Kidney glomerular epithelial cell (primary cell): ENCODE results near the gene R3HDM4.
"Not testable (repeated sequence)": the region's sequence is repeated elsewhere in the genome, so short reads cannot be mapped to it uniquely, and the experiment has no call there.

Source experiments
- DNase-seq: peaks from one replicate; lab custom pipeline; 2025; lab: John Stamatoyannopoulos, UW

The R3HDM4 gene

DNA sequence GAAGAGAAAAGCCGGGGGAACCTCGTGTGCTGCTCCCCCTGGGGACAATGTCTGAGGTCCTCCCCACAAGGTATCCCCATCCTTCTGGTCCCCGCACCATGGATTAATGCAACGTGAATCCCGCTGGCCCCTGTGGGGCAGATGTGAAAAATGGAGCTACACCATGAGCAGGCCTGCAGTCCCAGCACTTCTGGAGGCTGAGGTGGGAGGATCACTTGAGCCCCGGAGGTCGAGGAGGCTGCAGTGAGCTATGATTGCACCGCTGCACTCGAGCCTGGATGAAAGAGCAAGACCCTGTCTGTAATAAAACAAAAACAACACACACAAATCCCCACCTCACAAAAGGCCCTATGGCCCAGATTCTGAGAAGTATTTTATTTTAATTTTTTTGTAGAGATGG, 54.7 kb downstream of the R3HDM4 start:
- DNase-seq: no peak

DNA sequence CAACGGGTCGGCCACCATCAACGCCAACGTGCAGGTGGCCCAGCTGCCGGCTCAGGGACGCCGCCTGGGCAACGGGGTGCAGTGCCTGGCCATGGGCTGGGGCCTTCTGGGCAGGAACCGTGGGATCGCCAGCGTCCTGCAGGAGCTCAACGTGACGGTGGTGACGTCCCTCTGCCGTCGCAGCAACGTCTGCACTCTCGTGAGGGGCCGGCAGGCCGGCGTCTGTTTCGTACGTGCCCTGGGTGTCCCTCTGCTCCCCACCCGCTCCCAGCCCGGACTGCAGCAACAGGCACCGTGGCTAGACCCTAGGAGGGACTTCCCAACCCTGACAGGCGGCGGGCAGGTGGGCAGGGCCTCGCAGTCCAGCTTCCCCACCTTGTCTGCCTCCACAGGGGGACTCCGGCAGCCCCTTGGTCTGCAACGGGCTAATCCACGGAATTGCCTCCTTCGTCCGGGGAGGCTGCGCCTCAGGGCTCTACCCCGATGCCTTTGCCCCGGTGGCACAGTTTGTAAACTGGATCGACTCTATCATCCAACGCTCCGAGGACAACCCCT, 57.4 kb downstream of the R3HDM4 start:
- no peak for DNase-seq

- DNase-seq: no peak
These were observed 57.9 kb downstream of the R3HDM4 start for GRCh38 chr19:855142-855541.

GRCh38 chr19:854549-854948, 58.5 kb downstream of the R3HDM4 start:
- no peak for DNase-seq

DNA sequence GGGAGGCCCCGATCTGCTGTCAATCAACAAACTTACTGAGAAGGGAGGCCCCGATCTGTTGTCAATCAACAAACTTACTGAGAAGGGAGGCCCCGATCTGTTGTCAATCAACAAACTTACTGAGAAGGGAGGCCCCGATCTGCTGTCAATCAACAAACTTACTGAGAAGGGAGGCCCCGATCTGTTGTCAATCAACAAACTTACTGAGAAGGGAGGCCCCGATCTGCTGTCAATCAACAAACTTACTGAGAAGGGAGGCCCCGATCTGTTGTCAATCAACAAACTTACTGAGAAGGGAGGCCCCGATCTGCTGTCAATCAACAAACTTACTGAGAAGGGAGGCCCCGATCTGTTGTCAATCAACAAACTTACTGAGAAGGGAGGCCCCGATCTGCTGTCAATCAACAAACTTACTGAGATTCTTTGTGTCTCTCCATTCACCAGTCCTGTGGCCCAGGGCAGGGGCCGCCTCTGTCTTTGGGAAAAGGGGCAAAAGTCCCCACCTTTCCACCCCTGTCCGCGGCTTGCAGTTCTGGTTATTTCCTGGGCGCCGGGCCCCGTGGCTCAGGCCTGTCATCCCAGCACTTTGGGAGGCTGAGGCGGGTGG, 59.3 kb downstream of the R3HDM4 start:
- DNase-seq: not testable (repeated sequence)

GRCh38 chr19:853014-853585, 59.9 kb downstream of the R3HDM4 start:
- DNase-seq: no peak

DNA sequence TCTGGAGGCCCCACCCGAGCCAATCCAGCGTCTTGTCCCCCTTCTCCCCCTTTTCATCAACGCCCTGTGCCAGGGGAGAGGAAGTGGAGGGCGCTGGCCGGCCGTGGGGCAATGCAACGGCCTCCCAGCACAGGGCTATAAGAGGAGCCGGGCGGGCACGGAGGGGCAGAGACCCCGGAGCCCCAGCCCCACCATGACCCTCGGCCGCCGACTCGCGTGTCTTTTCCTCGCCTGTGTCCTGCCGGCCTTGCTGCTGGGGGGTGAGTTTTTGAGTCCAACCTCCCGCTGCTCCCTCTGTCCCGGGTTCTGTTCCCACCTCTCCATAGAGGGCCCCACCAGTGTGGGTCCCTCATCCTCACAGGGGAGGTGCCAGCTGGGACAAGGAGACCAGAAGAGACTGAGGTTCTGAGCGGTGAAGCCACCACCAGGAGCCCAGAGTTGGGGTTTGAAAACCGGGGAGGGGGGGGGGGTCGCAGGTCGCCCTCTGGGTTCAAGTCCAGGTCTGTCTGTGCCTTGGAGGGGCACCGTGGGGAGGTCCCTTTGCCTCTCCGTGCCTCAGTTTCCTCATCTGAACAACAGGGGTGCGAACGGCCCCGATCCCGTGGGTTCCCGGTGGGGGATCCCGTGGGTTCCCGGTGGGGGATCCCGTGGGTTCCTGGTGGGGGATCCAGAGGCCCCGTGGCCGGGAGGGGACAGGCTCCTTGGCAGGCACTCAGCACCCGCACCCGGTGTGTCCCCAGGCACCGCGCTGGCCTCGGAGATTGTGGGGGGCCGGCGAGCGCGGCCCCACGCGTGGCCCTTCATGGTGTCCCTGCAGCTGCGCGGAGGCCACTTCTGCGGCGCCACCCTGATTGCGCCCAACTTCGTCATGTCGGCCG, 60.6 kb downstream of the R3HDM4 start, which contains the start of gene ELANE:
ELANE (plus strand) TSS at position 168 of the 878 bp plus-strand sequence; CDS start at position 194, 26 bp downstream.
- no peak for DNase-seq

DNA sequence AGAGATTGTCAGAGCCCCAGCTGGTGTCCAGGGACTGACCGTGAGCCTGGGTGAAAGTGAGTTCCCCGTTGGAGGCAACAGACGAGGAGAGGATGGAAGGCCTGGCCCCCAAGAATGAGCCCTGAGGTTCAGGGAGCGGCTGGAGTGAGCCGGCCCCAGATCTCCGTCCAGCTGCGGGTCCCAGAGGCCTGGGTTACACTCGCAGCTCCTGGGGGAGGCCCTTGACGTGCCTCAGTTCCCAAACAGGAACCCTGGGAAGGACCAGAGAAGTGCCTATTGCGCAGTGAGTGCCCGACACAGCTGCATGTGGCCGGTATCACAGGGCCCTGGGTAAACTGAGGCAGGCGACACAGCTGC, 62.1 kb downstream of the R3HDM4 start:
- no peak for DNase-seq

DNA sequence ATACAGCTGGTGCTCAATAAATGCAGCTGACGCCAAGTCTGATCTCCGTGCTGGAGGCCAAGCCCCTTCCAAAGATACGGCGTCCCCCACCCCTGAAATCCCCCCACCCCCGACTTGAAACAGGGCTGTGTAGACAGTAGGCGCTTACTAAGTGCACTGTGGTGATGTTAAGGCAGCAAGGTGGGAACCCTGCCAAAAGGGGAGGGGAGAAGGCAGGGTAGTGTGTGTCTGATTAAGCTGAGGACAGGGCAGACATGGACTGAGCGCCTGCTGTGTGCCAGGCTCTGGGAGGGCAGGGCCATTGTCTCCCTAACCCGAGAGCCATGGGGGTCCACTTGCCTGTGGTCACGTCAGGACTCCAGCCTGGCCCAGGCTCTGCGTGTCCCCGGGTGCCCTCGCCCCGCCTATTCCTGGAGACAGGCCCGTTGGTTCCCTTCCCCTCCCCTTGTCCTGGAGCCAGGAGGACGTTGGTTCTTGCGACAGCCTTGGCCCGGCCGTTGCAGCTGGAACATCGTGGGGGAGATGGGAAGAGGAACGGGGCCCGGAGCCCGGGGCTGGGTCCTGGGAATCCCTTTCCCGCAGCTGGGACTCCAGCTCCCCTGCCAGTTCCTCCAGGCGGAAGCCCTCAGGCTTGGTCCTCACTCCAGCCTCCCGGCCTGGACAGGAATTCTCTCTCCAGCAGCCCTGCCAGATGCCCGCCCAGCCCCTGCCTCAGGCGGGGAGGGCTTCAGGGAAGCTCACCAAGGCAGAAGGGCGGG, 62.6 kb downstream of the R3HDM4 start:
- DNase-seq: no peak

DNA sequence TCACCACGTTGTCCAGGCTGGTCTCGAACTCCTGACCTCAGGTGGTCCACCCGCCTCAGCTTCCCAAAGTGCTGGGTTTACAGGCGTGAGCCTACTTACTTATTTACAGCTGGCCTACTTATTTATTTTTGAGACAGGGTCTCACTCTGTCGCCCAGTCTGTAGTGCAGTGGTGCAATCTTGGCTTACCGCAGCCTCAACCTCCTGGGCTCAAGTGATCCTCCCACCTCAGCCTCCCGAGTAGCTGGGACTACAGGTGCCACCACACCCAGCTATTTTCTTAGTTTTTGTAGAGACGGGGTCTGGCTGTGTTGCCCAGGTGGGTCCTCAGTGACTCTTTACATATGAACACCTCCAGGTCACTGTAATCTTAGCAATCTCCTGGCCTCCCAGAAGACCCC, 63.8 kb downstream of the R3HDM4 start:
- DNase-seq: not testable (repeated sequence)

- DNase-seq: no peak
These were observed 64.6 kb downstream of the R3HDM4 start for GRCh38 chr19:848386-848921.
